Hematopoietic multipotent progenitor cell treated with erythropoietin and hydrocortisone succinate and interleukin-3 and kit ligand, for 6 days (in vitro differentiated cells): ENCODE data around the gene MCFD2.

Experiments used
- DNase-seq: peaks from one replicate; pipeline ENCODE4 v3.0.0-alpha.2; 2015

The MCFD2 gene

DNA sequence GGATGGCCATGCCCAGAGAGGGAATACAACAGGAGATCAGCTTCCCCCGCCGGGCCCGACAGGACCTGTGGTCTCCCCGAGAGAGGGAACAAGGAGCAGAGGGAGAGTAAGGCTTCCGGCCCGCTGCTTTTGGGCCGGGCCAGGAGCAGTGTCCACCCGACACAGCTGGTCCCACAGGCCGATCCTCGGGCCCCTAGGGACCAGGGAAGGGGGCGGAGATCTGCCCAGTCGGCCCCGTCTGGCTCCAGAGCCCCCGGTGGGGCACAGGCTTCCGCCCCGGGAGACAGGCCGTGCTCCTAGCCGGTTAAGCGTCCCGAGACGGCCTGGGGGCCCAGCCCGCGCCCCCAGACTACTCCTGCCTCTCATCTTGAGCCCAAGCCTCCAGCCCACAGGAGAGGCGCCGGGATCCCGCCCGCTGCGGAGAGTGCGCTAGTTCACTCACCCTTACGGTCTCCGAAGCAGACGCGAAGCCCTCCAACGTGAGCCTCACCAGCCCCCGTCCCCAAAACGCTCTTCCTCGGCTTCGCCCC is at the start of gene MCFD2:
TSS of gene MCFD2 (minus strand) at position 526 of the 530 bp plus-strand sequence. CDS start 6,635 bp downstream, outside the sequence.
- DNase-seq: peak; percentile 29

DNA sequence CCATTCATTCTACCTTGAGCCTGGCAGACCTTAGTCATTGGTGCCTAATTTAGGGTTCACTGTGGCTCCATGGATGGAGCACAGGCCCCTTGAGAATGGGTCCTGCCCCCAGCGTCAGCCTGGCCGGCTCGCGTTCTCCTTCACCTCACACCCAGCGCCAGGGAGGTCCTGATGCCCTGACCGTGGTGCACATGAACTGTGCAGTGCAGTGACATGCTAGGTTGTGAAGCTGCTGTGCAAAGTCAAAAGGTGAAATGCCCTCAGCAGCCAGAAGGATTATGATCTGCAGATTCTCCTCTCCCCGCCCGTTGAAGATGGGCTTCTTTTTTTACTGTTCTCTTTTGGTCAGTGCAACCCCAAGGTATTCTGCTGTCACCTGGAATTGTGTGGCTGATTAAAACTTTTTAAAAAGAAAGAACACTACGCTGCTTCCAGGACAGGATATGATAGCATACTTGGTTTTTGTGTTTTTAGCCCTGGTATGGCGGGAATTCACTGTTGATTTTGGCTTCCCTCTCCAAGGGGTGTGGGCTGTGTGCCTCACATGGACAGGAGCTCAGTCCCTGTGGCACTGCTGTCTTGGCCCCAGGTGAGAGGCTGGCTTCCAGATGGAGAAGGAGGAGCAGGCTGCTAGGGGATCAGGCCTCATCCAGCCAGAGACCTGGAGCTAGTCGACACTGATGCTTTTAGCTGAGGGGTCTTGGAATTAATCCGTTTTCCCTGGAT is 49.4 kb upstream of the MCFD2 start:
- no peak for DNase-seq

DNA sequence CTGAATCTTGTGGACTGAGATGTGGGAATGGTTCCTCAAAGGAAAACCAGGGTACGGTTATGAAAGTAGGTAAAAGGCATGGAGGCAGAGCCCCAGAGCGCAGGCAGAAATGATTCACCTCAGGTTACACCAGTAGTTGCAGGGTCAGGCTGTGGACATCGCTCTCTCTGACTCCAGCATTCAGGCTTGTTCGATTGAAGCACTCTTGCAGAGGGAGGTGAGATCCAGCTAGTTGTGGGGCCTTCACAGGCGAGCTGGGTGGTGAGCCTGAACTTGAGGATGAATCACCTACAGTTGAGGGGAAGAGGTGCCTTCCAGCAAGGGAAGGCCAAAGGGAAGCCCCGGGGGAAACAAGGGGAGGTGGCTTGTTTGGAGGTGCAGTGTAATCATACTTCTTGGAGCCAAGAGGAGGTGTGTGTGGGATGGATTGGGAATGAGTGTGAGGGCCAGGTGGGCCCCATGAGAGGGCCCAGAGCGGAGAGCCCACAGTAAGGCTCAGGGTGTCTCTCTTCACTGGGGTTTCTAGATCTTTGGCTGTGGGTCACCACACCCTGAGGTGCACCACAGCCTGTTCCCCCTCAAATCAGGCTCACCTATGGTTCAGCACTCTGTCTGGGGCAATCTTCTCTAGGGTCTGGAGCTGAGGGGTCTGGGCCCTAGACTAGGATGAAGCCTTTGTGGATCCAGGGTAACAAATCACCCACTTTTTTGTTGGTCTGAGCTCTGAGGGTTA is 48.5 kb upstream of the MCFD2 start:
- DNase-seq: no peak

DNA sequence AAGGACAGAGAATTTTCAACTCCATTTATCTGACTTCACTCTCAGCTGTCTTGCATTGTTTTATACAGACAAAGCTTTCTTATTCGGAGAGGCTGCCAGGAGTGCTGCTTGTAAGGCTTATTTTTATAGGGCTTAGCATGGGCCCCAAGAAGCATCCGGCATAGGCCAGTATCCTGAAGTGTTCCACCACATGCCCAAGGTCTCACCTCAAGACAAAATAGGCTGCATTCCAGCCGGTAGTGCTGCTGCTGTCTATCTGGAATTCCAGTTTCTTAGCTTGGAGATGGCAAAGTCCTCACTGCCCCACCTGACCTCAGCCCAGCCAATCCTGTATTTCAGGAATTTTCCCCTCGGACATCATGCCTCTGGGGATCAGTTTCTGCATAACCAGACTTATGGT is 47.6 kb upstream of the MCFD2 start:
- no peak for DNase-seq

DNA sequence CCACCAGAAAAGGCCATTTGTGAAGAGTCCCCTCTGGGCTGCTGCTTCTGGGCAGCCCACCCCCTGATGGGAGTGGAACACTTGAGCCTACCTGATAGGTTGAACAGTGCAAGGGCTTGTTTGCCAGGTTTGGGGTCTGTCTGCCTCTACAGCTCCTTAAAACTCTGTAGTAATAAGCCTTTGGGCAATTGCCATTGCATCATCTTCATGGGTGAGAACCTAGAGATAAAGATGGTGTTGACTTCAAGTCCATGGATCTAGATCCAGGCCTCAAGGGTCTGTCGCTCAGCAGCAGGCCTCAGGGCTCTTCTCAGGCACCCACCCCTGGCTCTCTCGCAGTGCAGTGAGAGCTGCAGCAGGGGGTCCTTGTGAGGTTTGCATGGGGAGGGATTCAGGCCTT is 47.1 kb upstream of the MCFD2 start:
- no peak for DNase-seq

DNA sequence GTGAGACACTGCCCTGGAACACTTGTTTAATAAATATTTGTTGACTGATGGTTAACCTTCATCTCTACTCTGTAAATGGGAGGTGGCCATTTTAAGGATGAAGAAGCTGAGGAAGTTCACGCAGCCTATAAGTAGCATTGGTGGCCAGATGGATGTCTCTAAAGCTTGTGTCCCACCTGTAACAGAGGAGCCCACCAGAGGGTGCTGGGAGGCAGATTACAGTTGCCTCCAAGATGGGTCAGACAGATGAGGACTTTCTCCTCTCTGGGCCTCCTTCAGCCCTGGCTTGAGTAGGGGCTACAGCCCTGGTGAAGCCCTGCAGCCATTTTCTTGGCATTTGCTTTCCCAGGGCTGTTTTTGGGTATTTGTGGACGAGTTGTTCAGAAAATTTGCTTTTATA is 45.0 kb upstream of the MCFD2 start:
- no peak for DNase-seq

DNA sequence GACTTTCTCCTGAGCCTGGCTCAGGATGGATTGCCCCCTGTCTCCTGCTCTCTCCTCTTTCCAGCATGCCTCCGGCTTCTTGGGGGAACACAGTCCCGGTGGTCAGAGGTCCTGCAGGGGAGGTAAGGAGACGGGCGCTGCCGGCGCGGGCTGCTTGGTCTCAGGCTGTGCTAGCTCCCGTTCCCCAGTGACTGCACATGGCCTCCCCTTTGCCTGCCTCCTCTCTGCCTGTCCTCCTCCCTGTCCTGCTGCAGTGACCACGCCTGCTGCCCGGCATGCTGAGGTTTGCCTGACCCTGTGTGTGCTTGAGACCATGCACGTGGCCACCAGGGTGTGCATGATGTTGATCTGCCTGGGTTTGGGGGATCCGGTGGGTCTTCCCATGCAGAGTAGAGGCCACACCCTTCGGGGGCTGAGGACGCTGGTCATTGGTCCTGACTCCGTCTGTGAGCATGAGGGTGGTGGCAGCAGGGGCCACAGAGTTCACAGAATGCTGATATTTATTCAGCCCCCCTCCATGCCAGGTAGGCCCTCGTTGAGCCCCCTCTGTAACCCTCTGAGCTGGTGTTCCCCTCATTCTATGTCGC is 42.9 kb upstream of the MCFD2 start:
- DNase-seq: no peak

DNA sequence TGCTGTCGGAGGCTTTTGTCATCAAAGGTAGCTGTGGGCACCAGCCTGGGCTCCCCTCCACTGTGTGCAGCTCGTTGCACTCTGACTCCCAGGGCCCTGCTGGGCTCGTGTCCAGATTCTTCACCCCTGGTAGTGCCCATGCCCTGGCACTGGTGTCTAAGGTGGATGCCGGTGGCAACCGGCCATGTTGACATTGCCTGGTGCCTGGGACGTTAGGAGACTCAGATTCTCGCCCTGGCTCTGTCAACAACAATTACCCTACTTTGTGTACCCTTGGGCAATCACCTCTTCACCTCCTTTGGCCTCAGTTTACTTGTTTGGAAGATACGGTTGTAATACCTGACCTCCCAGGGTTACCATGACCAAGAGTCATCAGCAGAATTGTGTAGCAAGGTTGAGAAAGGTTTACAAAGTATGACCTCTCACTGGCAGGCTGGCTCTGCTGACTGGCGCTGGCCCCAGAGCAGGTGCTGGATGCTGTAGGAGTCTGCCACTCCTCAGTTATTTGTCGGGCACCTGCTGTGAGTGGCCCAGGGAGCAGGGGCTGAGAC is 41.5 kb upstream of the MCFD2 start:
- no peak for DNase-seq

DNA sequence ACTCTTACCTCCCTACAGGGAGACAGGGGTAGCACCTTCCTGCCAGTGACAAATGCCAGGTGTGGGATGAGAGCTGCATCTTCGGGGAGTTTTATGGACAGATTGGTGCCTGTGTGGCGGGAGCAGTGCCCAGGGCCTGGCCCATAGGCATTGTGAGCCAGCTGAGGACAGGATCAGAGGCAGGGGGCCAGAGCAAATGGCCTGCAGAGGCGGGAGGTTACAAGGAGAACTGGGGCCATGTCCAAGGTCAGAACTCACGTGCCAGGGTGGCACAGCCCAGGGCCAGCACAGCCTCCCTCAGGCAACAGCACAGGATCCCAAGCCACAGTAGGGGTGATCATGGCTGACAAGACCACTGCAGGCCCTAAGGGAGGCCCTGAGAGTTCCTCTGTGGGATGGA is 40.2 kb upstream of the MCFD2 start:
- no peak for DNase-seq

DNA sequence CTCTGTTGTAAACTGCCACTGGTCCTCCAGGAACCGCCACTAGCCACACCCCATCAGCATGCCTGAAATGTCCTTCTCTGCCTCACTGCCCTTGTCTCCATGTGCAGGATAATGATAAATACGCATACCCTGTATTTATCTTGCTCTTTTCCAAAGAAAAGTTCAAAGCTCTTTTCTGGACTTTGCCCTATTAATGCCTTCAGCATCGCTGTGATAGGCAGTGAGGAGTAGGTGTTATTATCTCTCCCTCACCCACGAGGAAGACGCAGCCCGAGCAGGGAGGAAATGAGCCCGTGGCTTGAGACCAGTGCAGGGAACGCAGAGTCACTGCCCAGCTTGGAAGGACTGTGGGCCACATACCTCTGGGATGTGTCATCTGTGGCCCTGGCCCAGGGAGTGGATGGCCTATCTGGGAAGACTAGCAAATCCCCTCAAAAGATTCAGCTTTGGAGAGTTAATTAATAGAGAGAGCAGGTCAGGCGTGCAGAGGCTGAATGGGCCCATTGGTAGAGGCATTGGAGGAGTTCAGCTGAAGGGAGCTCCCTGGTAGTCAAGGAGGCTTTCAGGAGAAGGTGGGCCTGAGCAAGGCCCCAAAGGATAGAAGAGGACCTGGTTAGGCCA is 39.5 kb upstream of the MCFD2 start:
- DNase-seq: peak; percentile 28

DNA sequence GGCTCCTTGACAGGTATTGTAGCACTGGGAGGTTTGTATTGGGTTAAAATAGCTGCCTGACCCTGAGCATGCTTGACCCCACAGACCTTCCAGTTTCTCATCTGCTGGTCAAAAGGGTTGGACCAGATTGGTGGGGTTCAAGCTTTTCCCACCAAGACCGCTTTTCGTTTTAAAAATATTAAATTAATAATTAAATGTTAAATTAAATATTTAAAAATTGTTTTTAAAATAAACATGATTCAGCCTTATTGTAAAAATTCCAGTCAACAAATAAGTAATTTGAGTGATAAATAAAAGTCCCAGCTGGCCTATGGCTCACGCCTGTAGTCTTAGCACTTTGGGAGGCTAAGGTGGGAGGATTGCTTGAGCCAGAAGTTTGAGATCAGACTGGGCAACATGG is 36.6 kb upstream of the MCFD2 start:
- DNase-seq: no peak

DNA sequence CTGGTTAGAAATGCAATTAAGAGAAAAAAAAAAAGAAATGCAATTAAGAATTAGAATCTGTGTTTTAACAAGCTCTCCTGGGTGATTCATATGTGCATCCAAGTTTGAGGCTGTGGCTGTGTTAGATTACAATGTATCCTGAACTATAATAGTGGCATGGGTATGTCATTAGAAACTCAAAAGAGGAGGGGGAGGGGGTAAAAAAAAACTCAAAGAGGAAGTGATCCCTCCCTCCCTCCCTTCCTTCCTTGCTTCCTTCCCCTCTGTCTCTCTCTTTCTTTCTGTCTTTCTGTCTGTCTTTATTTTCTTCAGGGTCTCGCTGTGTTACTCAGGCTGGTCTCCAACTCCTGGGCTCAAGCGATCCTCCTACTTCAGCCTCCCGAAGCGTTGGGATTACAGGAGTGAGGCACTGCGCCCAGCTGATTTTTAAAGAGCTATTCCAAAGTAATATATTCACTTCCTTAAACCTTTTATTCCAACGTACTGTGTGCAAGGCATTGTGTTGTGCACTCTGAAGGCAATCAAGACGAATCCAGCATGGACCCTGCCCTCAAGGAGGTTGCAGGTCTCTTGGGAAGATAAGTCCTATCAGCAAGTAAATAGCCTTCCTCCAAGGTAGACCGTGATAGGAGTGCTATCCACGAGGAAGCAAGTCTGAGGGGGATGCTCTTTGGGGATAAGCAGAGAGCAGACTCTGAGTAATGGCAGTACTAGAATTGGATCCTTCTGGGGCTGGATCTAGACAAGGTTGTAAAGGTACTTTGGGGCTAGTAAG is 35.9 kb upstream of the MCFD2 start:
- no peak for DNase-seq

DNA sequence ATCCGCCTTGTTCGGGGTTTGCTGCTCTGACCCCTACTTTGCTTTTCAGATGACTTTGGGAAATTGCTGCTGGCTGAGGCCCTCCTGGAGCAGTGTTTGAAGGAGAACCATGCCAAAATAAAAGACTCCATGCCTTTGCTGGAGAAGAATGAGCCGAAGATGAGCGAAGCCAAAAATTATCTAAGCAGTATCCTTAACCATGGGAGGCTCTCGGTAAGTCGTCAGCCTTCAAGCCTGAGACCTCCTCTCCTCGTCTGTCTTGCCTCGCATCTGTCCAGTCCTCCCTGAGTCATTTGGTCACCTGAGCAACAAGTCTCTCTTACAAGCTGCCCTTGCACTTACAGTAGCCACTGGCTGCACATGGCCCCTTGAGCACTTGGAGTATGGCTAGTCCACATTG is 34.7 kb upstream of the MCFD2 start:
- no peak for DNase-seq

DNA sequence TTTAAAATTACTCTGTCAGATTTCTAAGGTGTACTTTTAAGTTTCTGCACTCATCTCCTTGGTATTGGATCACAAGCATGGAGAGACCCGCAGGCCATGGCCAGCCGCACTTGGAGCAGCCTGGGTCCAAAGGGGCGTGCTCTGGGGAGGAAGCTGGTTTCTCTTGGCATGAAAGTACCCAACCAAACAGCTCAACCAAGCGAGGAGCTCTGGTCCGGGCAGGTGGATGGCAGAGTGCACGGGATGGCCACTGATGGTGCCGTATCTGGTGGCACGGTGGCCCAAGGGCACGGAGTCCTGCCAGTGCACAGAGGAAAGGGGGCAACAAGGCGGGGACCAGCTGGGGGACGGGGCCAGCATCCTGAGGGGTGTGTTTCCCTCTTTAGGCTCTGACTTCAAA is 32.2 kb upstream of the MCFD2 start:
- no peak for DNase-seq

DNA sequence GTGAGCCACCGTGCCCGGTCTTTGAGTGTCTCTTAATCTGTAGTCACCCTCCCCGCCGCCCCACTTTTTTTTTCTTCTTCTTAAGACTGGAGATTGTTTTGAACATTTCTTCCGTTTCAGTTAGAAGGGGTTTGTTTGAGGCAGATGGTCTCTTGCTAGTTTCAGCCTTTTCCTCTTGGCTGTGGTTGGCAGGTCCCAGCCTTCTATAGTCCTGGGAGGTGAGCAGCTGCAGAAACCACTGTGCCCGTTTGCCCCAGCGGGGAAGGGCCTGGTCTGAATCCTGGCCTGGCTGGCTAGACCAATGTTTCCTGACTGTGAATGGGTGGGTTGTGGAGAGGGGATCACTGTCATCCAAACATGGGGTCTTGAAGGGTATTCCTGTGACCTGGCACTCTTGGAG is 30.1 kb upstream of the MCFD2 start:
- DNase-seq: no peak

DNA sequence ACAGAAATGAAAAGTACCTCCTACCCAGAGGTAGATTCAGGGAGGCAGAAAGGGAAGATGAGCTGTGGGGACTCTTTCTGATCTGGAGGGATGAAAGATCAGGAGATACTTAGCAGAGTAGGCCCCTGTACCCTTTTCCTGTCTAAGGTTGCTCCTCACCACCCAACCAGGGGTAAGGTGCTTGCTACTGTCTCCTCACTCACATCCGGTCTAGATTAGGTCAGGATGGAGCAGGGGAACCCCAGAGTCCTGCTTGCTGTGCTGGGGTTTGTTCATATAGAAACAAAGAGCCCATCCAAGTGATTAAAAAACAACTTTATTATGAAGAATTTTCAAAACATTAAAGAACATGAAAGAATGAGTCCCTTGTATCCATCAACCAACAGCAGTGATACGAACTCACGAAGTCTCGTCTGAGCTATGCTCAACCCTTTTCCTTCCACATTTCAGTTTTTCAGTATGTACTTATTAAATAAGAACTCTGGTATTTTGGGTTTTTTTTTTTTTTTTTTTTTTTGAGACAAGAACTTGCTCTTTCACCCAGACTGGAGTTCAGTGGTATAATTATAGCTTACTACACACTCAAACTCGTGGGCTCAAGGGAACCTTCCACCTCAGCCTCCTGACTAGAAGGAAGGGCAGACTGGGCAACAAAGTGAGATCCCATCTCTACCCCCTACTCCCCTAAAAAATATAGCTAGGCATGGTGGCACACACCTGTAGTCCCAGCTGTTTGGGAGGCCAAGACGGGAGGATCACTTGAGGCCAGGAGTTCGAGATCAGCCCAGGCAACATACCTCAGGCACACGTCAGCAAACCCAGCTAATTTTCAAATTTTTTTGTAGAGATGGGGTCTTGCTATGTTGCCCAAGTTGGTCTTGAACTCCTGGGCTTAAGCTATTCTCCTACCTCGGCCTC is 28.5 kb upstream of the MCFD2 start:
- DNase-seq: no peak

DNA sequence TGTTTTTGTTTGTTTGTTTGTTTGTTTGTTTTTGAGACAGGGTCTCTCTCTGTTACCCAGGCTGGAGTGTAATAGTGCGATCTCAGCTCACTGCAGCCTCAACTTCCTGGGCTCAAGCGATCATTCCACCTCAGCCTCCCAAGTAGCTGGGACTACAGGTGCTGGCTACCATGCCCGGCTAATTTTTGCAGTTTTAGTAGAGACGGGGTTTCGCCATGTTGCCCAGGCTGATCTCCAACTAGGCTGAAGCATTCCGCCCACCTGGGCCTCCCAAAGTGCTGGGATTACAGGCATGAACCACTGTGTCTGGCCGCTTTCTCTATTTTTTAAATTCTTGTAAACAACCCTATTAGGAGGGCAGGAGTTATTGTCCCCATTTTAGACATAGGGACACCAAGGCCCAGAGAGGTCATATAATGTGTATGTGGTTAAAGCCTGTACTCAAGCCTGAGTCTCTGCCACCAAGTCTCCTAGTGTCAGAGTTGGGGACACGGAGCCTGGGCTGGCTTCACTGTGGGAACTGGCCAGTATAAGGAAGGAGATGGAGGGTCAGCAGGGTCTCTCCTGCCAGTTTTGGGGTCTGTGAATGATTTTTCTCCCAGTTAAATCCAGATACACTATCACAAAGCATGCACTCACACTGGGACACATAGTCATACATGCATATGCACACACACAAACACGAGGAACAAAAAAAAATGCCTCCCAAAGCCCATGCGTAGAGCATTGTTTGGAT is 27.5 kb upstream of the MCFD2 start:
- DNase-seq: no peak

DNA sequence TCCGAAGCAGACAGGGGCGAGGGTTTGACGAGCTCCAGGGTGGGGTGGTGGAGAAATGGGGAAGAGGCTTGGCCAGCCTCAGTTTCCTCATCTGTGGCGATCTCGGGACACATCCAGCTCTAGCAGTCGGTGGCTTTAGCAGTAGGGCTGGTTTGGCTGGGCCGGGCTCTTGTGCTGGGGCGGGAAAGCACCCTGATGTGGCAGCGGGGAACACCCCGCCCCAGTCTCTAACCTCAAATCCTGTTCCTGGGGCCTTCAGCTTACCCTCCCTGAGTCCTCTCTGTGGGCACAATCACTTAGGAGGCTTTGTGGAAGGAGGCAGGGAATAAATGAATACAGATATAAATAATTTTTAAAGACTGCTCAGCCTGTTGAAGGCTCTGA is 26.5 kb upstream of the MCFD2 start:
- peak; percentile 70 for DNase-seq

DNA sequence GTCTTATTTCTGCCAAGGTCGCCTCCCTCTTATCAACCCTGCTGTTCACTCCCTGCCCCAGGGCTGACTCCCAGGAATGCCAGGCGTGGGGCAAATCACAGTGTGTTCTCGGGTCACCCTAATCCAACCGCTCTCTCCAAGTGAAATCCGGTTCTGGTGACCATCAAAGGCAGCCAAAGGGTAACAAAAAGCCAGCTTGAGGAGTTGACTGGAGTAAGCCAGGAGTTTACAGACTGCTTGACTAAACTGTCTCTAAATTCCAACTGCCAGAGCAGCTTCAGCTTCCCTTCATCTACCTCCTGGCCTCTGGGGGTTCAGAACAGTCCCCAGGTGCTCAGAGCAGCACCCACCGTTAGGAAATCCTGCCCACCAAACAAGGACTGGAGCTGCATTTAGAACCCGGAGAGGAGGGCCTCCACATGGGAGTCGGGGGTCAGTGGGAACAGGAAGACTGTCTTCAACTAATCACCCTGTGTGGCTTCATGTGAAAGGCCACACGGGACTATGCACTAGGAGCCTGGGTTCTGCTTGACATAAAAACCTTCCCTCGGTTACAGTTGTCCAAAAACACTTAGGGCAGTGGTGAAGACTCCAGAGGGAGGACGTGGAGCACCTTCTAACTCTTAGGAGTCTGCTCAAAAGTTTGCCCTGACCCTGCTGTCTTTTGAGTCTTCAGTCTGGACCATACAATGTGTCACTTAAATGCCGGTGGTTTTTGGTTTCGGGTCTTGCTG is 24.2 kb upstream of the MCFD2 start:
- DNase-seq: no peak

DNA sequence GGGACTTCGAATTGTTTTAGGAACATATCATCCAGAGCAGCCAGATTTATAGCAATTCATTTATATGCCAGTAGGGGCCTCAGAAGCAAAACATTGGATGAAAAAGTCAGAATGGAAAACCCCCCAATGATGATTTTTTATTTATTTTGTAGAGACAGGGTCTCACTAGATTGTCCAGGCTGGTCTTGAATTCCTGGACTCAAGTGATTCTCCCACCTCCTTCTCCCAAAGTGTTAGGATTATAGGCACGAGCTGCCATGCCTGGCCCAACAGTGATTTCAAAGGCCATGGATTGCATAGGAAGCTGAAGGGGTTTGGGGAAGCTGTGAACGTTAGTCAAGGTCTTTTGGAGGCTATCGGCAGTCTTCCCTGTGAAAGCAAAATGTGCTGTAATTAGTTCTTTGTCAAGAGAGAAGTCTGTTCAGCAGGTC is 21.9 kb upstream of the MCFD2 start:
- DNase-seq: peak; percentile 50
